Activated naive CD8-positive, alpha-beta T cell treated with anti-CD3 and anti-CD28 coated beads, Interleukin-2, amount 10 ng/mL, durations not matched to agents 7 days and 5 days (primary cell): ENCODE measurements around the gene AKT2. TPM values are rescaled to one million over a fixed set of nuclear protein-coding genes. Genes with fewer than 3 reads are reported as not detected.

Experiments
- ATAC-seq: fragments of 150-1000 bp; cut with Tn5 transposase; one replicate; pipeline ENCODE4 v1.10.0; 2021; ENCODE audit warnings: low read depth, moderate library complexity
- POLR2A ChIA-PET: fragments of 350-600 bp; sonication (Branson Sonifier 250); formaldehyde crosslinking; loops from one replicate; lab custom pipeline; 2021; ENCODE audit warnings: antibody characterized with exemption; lab: Charles Lee
- DNase-seq: peaks from one replicate; pipeline ENCODE4 v3.0.0; 2021
- H3K27ac Mint-ChIP-seq: one replicate; pipeline ENCODE4 v1.8.0; 2022; ENCODE audit warnings: mild to moderate bottlenecking, mixed read lengths
- H3K27me3 Mint-ChIP-seq: one replicate; pipeline ENCODE4 v1.8.0; 2022; ENCODE audit warnings: mild to moderate bottlenecking, moderate library complexity, mixed read lengths
- H3K36me3 Mint-ChIP-seq: one replicate; pipeline ENCODE4 v1.8.0; 2021; ENCODE audit warnings: mild to moderate bottlenecking, mixed read lengths
- H3K4me1 Mint-ChIP-seq: one replicate; pipeline ENCODE4 v1.8.0; 2021; ENCODE audit warnings: mixed read lengths
- H3K4me3 Mint-ChIP-seq: one replicate; pipeline ENCODE4 v1.8.0; 2022; ENCODE audit warnings: mild to moderate bottlenecking, moderate library complexity, mixed read lengths
- H3K9me3 Mint-ChIP-seq: one replicate; pipeline ENCODE4 v1.8.0; 2021; ENCODE audit warnings: mixed read lengths
- total RNA-seq, 2 experiments: library from RNA; stranded (reverse); gene quantifications; one replicate each; pipeline ENCODE4 v1.2.3, GENCODE V29; 2021

Gene AKT2
- total RNA-seq, 2 experiments from 2014 or later = 164 to 170 TPM

DNA sequence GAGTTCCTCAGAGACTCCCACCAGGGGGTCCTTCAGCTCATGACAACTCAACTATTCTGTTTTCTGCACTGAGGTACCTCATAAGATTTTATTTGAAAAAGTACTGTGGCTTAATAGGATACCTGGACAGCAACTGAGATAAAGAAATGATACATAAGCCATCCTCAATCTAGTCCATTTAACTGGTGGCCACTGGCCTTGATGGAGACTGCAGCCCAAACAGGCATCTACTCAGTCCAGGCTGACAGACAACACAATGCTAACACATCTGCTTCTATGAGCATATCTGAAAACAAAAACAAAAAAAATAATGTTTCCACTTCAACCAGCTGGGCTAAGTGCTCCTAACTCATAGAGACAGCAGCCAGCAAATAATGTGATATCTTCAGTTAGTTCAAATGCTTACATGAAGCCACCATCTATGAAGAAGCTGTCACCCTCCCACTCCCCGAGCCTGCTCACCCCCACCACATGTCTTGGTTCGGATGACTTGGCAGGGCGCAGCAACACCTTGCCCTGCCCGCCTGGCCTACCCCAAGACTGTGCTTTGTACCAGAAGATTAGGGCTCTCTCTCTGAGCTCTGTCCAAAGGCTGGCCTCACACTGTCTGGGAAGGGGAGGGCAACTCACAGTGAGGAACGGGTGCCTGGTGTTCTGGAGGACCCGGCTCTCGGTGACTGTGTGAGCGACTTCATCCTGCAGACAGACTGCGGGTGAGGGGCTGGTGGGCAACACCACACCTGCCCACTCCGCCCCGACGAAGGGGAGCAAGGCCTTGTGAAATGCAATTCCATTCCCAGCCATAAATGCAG, 45.5 kb downstream of the AKT2 start:
- POLR2A ChIA-PET = no interaction called here
- ATAC-seq (no peak), DNase-seq (no peak)
- H3K27me3 Mint-ChIP-seq = no peaks in the 10 kb centered on the region
- no peak overlapping the region for H3K27ac Mint-ChIP-seq
- no peak overlapping the region for H3K4me3 Mint-ChIP-seq
- no peaks in the 10 kb centered on the region for H3K9me3 Mint-ChIP-seq
- peaks cover 6% of the 10 kb centered on the region for H3K36me3 Mint-ChIP-seq
- H3K4me1 Mint-ChIP-seq = no peaks in the 10 kb centered on the region

GRCh38 chr19:40238775-40239174, 46.4 kb downstream of the AKT2 start:
- POLR2A ChIA-PET = no interaction called here
- ATAC-seq (no peak), DNase-seq (no peak)
- no peaks in the 10 kb centered on the region for H3K4me1 Mint-ChIP-seq
- peaks cover 6% of the 10 kb centered on the region for H3K36me3 Mint-ChIP-seq
- no peaks in the 10 kb centered on the region for H3K27me3 Mint-ChIP-seq
- no peaks in the 10 kb centered on the region for H3K9me3 Mint-ChIP-seq
- no peak overlapping the region for H3K4me3 Mint-ChIP-seq
- no peak overlapping the region for H3K27ac Mint-ChIP-seq

GRCh38 chr19:40237791-40238190, 47.4 kb downstream of the AKT2 start:
- DNase-seq (no peak), ATAC-seq (no peak)
- no peaks in the 10 kb centered on the region for H3K27me3 Mint-ChIP-seq
- H3K9me3 Mint-ChIP-seq = no peaks in the 10 kb centered on the region
- no peaks in the 10 kb centered on the region for H3K4me1 Mint-ChIP-seq
- H3K27ac Mint-ChIP-seq = no peak overlapping the region
- H3K4me3 Mint-ChIP-seq = no peak overlapping the region
- POLR2A ChIA-PET = no interaction called here
- H3K36me3 Mint-ChIP-seq = peaks cover 6% of the 10 kb centered on the region

DNA sequence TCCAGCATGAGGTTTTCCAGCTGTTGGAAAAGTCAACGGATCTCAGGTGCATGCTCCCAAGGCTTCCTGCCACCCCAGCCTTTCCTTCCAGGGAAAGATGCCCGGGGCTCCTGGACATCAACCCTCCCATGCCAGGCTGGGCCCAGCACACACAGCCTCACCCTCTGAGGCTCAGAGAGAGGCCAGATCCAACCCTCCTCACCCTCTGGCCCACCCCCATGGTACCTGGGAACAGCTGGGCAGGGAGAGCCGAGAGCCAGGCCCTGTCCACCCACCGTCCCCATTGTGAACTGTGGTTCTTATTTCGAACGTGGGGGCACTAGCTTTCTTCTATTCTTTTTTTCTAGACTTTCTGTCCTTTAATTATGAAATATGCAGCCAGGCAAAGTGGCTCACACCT, 48.8 kb downstream of the AKT2 start:
- H3K27ac Mint-ChIP-seq = no peak overlapping the region
- H3K4me3 Mint-ChIP-seq = no peak overlapping the region
- DNase-seq = no peak
- H3K27me3 Mint-ChIP-seq = no peaks in the 10 kb centered on the region
- POLR2A ChIA-PET = interaction anchor here (0.6 kb wide), 1 partner anchor 150 kb away, joined by 3 read pairs; no protein-coding TSS in a partner anchor
- H3K36me3 Mint-ChIP-seq = peaks cover 6% of the 10 kb centered on the region
- no peak for ATAC-seq
- H3K9me3 Mint-ChIP-seq = no peaks in the 10 kb centered on the region
- H3K4me1 Mint-ChIP-seq = no peaks in the 10 kb centered on the region

DNA sequence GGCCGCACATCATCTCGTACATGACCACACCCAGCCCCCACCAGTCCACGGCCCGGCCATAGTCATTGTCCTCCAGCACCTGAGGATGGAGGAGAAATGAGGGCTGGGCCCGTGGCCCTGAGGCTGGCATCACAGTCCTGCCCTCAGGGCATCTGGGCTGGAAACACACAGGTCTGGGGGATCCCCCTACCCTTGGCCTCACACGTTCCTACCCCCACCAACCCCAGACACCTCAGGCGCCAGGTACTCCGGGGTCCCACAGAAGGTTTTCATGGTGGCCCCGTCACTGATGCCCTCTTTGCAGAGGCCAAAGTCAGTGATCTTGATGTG, 49.2 kb downstream of the AKT2 start:
- Mint-ChIP-seq H3K36me3 (peaks cover 4% of the 10 kb centered on the region), H3K27ac (no peak overlapping the region), H3K9me3 (no peaks in the 10 kb centered on the region), H3K27me3 (no peaks in the 10 kb centered on the region), H3K4me1 (no peaks in the 10 kb centered on the region), H3K4me3 (no peak overlapping the region)
- POLR2A ChIA-PET = interaction anchor here (0.6 kb wide), 1 partner anchor 150 kb away, joined by 3 read pairs; no protein-coding TSS in a partner anchor
- ATAC-seq (no peak), DNase-seq (no peak)

DNA sequence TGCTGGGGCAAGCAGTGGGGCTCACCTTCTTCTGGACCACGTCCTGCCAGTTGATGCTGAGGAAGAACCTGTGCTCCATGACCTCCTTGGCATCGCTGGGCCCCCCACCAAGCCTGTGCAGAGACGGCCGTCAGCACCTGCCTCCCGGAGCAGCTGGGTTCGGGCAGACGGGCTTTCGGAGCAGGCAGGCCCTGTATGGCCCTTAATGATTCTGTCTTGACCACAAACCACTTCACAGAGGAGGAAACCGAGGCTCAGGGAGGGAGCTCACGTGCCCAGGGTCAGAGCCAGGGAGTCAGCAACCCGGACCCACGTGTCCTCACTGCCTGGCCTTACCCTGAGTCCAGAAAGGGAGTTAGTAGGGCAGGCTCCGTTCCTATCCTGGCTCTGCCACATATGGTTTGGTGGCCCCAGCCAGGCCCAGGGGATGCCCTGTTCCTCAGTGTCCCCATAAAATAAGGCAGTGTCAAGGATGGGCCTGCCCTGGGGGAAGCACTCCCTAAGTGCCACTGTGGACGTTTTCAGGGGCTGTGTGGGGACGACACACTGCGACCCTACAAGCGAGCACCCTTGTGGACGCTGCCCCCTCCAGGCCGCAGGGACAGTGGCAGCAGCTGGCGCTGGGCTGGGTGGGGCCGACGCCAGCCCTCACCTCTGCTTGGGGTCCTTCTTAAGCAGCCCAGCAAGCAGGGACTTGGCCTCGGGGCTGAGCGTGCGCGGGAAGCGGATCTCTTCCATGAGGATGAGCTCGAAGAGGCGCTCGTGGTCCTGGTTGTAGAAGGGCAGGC, 49.7 kb downstream of the AKT2 start:
- DNase-seq (no peak), ATAC-seq (no peak)
- Mint-ChIP-seq H3K9me3 (no peaks in the 10 kb centered on the region), H3K27ac (no peak overlapping the region), H3K4me1 (no peaks in the 10 kb centered on the region), H3K27me3 (no peaks in the 10 kb centered on the region), H3K4me3 (no peak overlapping the region), H3K36me3 (peaks cover 4% of the 10 kb centered on the region)
- POLR2A ChIA-PET = no interaction called here

DNA sequence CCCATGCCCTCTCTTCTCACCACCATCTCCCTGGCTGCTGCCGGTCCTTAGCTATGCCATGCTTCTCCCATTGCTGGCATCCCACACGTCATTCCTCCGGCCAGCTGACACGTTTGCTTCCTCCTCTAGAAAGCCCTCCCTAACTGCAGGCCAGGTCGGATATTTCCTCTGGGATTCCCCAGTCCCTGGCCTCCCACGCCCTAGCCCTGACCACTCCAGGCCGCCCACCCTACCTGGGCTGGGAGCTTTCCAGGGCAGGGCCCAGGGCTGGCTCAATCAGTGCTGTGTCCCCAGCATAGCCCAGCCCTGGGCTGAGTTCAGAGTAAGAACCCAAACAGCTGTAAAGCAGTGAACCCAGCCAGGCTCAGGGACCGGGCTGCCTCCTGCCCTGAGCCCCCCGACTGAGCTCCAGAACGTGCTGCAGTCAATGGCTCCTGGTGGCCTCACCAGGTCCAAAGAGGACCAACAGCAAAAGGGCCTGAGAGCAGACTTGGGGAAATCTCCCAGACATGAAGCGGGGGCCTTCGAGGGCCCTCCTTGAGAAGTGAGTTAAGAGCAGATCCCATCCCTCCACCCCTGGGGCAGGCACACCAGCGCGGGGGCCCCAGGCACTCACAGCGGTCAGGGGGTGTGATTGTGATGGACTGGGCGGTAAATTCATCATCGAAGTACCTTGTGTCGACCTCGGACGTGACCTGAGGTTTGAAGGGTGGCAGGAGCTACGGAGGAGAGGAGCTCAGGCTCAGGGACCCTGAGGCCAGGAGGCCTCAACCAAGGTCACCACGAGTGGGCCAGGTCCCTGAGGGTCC, 50.5 kb downstream of the AKT2 start:
- Mint-ChIP-seq H3K27ac (no peak overlapping the region), H3K9me3 (no peaks in the 10 kb centered on the region), H3K36me3 (peaks cover 4% of the 10 kb centered on the region), H3K4me3 (no peak overlapping the region), H3K27me3 (no peaks in the 10 kb centered on the region), H3K4me1 (peaks cover 3% of the 10 kb centered on the region)
- POLR2A ChIA-PET = interaction anchor here (0.5 kb wide), 1 partner anchor 14 kb away, joined by 3 read pairs; no protein-coding TSS in a partner anchor
- DNase-seq = no peak
- no peak for ATAC-seq

DNA sequence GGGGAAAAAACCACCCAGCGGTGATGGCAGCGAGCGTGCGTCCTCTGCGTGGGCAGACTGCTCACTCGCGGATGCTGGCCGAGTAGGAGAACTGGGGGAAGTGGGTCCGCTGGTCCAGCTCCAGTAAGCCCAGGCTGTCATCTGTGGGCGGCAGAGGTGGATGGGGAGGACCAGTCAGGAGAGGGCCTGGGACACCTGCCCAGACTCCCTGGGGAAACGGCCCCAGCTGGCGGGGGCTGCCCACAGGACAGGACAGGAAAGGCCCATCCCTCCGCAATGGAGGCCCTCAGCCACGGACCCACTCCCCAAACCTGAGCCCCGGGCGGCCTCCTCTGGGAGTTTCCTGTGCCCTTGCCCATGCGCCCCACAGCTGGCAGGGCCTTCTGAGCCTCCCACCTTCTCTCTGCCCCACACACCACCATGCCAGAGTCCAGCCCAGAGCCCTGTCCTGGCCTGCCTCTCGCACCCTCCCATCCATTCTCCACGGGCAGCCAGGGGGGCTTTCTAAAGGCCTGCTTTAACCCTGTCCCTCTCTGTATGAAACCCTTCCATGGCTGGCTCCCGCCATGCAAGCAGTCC, 51.2 kb downstream of the AKT2 start:
- POLR2A ChIA-PET = no interaction called here
- DNase-seq (no peak), ATAC-seq (no peak)
- Mint-ChIP-seq H3K27ac (no peak overlapping the region), H3K27me3 (no peaks in the 10 kb centered on the region), H3K4me1 (peaks cover 9% of the 10 kb centered on the region), H3K36me3 (peaks cover 4% of the 10 kb centered on the region), H3K9me3 (no peaks in the 10 kb centered on the region), H3K4me3 (no peak overlapping the region)

DNA sequence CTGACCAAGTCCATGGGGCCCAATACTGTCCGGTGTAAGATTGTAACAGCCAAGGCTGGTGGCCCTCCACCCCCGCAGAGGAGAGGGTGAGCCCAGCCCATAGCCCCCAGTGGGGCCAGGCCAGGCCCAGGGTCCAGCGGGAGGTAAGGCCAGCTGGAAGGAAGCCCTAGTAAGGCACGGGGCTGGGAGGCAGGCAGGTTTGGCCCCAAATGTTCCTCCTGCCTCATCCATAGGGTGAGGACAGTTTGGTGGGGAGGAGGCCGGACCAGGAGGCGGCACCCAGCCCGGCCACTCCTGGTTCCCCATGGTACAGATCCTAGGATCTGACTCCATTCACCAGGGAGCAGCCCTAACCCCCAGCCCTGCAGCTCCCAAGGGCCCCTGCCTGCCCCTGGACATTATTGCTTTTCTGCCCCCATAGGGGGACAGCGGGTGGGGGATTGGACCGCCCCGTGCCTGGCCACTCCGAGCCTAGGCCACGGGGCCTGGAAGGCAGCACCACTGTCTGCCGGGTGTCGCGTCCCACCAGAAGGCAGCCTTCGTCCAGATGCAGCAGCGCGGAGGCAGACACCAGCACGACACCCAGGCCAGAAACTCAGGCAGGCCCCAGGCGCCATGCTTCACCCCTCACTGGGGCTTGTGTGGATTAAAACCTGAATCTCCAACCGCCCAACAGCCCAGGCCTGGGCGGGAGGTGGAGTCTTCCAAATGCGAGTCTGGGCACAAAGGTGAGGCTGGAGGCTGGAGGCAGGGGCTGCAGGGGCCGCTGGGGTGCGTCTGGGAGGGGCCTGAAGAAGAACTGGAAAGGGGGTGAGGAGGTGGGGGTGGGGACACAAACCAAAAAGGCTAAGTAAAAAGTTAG, 52.0 kb downstream of the AKT2 start:
- POLR2A ChIA-PET = no interaction called here
- peaks cover 4% of the 10 kb centered on the region for H3K27me3 Mint-ChIP-seq
- no peaks in the 10 kb centered on the region for H3K9me3 Mint-ChIP-seq

GRCh38 chr19:40232479-40232878, 52.7 kb downstream of the AKT2 start:
- POLR2A ChIA-PET = no interaction called here
- Mint-ChIP-seq H3K9me3 (no peaks in the 10 kb centered on the region), H3K27me3 (peaks cover 11% of the 10 kb centered on the region), H3K4me3 (no peak overlapping the region), H3K36me3 (peaks cover 4% of the 10 kb centered on the region), H3K27ac (no peak overlapping the region), H3K4me1 (peaks cover 10% of the 10 kb centered on the region)
- ATAC-seq (no peak), DNase-seq (no peak)

More for the DNA sequence above, 52.0 kb downstream of the AKT2 start:
- Mint-ChIP-seq H3K36me3 (peaks cover 4% of the 10 kb centered on the region), H3K27ac (no peak overlapping the region), H3K4me3 (no peak overlapping the region), H3K4me1 (peaks cover 10% of the 10 kb centered on the region)
- ATAC-seq (no peak), DNase-seq (no peak)

- Mint-ChIP-seq H3K4me1 (peaks cover 12% of the 10 kb centered on the region), H3K4me3 (no peak overlapping the region), H3K36me3 (peaks cover under 1% of the 10 kb centered on the region), H3K27ac (no peak overlapping the region), H3K27me3 (peaks cover 18% of the 10 kb centered on the region), H3K9me3 (no peaks in the 10 kb centered on the region)
- ATAC-seq (no peak), DNase-seq (no peak)
- POLR2A ChIA-PET = no interaction called here
Observed at GRCh38 chr19:40231544-40232424, 53.4 kb downstream of the AKT2 start.
